ENCODE measurements around the gene LRTM2.

The LRTM2 gene

DNA sequence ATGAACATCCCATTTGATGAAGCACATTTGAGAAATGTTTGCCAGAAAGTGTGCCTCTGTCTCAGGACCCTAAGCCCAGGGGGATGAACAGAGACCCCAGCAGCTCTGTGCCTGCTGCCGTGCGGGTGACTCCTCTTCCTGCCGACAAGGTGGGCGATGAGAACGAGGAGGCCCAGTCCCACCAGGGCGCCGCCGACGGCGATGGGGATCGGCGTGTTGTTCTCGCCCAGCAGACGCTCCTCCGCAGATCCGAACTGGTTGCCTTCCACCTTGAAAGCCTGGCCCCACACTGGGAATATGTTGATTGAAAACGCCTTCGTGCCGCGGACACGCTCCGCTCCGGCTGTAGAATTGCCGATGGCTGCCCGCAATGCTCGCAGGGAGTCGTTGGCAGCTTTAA lies 44.1 kb downstream of the LRTM2 start:
- FAIRE-seq, result no peak
- no peak for DNase-seq (ENCODE audit: low spot score)

DNA sequence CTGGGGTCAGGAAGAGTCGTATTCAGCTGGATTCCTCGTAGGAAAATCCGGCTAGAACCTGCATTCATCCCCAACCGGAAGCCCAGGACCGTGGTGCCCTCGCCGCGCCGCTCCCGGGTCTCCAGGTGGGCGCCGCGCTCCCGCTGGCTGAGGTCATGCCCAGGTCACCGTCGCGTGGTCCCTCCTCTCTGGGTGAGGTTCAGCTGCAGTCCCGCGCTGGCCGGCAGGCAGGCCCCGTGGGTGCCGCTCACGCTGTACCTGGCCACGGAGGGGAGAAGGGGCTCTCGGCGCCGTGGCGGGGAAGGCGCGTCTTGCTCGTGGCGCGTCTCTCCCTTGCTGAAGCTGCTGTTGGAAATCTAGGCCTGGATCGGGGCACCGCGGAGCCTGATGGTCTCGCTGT lies 44.5 kb downstream of the LRTM2 start:
- FAIRE-seq (no peak), DNase-seq (ENCODE audit: low spot score) (no peak)

DNA sequence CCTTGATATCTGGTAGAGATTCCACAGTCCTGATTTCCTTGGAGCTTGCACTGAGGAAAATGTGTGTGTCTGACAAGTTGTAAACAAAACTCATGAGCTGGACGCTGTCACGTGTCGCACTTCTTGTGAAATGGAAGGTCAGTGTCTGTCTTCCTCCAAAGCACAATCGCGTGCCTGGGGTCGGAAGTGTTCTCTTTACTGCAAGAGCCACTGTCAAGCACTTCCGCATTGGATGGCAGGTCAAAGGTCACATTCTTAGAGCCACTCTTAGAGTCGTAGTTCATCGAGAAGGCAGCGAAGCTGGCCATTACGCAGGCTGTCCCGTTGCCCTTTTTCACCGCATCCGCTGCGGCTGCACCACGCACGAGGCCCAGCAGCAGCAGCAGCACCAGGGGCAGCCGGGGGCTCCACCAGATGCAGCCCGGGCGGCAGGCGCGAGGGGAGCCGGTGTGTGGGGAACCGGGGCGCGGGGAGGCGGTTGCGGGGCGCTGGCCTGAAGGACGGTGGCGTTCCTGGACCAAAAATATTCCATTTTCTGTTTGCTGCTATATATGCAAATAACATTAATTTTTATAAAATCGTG lies 45.0 kb downstream of the LRTM2 start:
- FAIRE-seq (no peak), DNase-seq (ENCODE audit: low spot score) (no peak)

DNA sequence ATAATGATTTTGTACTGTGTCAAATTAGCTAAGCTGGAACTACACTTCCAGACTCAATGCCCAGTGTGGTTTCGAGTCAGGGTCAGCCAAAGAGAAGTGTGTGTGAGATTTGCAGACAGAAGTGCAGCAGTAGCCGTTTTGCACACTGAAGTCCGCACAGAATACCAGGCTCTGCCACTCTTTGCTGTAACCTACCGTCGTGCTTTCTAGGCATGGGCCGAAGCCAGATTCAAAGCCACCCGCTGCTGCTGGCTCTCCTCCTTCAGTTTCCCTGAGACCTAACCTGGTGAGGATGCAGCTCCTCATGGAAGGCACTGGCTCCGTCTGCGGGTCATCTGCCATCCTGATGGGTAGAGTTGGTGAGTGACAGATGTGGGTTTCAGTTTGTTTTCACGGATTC lies 48.8 kb downstream of the LRTM2 start:
- DNase-seq (ENCODE audit: low spot score) (no peak), FAIRE-seq (no peak)

DNA sequence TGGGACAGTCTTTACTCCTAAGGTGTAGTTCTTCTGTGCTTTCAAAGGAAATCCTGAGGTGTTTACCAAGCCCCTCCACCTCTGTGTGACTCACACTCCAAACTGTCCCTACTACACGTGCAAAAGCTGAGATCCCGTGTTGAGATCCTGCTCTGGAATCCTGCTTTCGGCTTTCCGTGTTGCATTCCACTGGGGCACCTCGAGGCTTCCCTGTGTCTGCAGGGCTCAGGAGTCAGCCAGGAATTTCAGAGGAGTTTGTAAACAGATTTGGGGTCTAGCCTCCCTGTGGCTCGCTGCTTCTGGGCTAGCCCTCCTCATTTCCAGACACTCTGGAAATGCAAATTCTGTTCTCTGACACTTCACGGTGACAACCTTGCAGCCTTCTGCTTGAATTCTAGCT lies 49.7 kb downstream of the LRTM2 start:
- FAIRE-seq, result no peak

DNA sequence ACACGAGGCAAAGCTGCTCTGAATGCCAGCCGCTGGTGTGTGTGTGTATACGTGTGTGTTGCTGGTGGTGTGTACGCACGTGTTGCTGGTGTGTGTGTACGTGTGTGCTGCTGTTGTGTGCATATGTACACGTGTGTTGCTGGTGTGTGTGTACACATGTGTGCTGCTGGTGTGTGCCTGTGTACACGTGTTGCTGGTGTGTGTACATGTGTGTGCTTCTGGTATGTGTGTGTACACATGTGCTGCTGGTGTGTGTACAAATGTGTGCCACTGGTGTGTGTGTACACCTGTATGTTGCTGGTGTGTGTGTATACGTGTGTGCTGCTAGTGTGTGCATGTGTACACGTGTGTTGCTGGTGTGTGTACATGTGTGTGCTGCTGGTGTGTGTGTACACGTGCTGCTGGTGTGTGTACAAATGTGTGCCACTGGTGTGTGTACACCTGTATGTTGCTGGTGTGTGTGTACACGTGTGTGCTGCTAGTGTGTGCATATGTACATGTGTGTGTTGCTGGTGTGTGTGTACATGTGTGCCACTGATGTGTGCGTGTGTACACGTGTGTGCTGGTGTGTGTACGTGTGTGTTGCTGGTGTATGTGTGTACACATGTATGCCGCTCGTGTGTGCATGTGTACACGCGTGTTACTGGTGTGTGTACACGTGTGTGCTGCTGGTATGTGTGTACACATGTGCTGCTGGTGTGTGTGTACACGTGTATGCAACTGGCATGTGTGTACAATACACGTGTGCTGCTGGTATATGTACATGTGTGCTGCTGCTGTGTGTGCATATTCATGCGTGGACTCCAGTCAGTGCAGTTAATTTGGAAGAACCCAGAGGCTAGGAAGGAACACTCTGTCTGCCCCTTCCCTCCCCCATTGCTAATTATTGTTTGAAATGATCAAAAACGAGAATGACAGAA lies 50.9 kb downstream of the LRTM2 start:
- no peak for FAIRE-seq
- no peak for DNase-seq (ENCODE audit: low spot score)

More for the DNA sequence above, 49.7 kb downstream of the LRTM2 start:
- DNase-seq (ENCODE audit: low spot score), result no peak

DNA sequence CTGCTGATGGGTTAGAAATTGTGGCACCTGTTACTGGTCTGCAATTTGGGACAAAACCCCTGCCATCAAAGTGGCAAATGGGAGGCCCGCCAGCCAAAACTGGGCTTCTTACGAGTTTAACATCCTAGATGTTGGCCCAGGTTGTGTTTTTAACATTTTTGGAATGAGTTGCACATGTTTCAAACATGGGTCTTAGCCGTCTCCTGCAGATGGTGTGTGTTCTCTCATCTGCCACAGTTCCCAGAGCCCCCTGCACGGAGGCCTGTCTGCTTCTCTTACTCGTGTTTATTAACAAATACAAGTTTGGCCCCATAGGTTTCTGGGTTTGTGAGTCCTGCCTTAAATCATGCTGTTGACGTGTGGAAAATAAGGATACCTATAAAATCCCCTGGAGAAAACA lies 51.6 kb downstream of the LRTM2 start:
- no peak for FAIRE-seq
- no peak for DNase-seq (ENCODE audit: low spot score)

DNA sequence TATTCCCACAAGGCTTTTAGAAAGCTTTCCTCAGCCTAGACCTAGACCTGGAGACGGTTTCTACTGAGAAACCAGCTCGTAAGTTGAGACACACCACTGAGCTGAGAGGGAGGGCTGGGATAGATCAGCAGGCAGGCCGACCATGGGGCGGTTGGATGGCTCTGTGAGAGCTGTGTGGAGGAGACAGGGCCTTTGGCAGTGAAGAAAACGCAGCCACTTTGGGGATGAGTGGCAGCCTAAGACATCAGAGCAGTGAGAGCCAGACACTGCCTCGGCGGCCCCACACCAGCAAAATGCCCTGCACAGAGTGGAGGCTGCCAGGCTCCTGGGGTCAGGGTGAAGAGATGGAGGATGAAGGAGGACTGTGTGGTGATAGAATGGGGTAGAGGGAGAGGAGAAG lies 52.1 kb downstream of the LRTM2 start:
- FAIRE-seq (no peak), DNase-seq (ENCODE audit: low spot score) (no peak)

DNA sequence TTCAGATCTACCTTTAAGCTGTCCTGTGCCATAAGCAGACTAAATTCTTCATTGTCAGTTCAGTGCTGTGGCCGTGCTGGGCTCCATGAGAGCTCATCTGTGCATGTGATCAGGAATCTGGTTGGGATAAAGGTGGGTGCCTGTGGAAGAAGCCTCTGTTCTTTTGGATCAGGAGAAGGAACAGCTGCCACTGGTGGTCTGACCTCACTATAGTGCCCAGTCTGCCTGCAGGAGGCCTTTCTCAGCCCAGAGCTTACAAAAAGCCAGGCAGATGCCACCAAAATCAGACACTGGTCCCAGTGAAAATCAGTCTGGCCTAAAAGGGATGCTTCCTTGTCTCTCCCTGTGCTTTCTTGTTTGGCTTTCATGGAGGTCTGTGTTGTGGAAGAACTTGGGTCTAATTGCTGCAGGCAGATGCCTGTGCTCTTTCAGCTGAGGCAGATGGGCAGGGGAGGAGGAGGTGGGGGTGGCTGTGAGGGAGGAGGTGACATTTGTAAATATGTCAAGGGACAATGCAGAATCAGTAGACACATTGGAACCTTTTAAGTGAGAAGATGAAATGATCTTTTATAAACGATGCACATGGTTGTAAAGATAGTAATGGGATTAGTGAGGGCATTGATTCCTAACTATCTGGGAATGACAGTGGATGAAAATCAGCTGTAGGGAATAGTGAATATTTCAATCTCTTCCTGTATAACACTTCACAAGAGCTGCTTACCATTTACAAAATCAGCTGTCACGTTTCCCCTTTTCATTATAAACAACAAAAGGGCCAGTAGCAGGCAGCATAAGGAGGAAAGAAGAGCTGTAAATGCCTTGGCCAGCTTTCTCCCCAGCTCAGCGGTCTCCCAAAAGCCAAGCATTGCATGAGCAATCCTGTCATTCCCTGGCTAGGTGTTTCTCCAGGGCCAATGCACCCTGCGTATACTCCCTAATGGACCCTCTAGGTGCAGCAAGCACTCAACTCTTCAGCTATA lies 53.5 kb downstream of the LRTM2 start:
- FAIRE-seq (no peak), DNase-seq (ENCODE audit: low spot score) (no peak)

DNA sequence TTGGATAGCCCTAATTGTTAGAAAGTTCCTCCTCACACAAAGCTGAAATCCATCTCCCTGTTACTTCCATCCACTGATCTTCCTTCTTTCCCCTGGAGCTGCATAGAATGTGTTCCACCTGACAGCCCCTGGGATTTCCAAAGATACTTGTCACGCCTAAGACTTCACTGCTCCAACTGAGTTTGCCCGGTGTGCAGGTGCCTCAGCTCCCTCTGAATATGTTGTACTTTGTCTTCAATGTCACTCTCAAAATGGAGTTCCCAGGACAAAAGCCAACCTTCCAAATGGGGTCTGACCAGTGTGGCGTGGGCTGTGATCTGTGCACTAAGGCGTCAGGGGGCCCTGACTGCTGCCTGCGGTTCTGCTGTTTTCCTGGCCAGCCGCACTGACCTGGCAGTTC lies 55.2 kb downstream of the LRTM2 start:
- FAIRE-seq, result no peak
- no peak for DNase-seq (ENCODE audit: low spot score)

DNA sequence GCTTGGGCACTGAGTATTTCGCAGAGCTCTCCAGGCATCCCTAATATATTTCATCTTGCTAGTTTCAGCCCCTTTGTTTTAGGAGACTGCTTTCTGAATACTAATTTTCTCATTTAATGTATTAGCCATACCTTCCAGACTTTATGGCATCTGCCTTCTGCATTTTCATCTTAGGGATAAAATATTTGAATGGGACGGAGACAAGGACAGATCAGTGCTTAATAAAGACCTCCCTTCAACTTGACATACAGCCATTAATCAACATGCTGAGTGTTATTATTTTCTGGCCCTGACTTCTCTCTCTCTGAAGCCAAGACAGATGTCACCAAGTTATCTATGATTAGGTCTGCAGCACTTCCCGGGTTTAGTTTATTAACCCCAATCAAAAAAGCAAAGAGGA lies 55.7 kb downstream of the LRTM2 start:
- FAIRE-seq, result no peak
- DNase-seq (ENCODE audit: low spot score), result no peak

DNA sequence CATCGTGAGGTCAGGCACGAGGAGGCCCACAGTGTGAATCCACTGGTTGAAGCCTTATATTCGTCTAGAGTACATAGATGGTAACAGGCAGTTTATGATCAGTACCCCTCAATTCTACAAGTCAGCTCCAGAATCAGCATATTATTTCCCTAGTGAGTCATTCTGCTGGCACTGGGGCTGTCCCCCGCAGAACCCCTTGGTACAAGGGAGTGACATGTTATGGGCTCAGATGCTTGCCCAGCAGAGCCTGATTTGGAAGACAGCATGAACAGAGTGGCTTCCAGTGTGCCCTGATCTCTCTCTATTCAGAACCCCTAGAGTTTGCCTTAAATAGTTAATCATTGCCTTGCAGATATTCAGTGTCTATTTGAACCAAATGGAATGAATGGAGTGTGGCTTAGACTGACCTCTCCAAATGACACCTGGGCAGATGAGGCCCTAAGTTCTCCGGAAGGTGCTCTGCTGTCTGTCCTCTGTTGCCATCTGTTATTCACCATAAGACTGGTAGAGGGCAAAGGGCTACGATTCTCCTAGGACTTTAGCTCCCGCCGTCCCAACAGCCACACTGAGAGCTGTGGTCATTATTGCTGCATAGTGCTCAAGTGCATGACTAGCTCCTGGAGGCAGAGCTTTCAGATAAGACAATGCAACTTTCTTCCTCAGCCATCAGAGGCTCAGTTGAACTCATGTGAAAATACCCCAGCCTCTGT lies 57.0 kb downstream of the LRTM2 start:
- FAIRE-seq (no peak), DNase-seq (ENCODE audit: low spot score) (no peak)

DNA sequence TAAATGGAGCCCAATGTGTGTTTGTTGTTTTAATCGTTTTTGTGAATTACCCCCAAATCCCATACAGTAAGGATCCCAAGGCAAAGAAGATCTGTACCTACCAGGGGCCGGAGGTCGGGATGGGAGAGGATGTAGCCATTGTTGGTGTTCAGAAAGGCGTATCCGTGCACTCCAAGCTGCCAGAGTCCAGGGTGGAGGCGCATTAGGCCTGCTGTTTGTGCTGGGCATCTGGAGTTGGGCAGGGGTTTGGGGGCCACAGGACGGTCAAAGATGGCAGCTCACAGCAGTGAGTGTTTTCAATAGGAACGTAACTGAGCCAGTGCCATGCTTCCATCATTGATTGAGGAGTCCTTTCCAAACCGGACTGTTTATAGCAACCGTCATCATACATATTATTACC lies 57.8 kb downstream of the LRTM2 start:
- DNase-seq (ENCODE audit: low spot score) (no peak), FAIRE-seq (no peak)

DNA sequence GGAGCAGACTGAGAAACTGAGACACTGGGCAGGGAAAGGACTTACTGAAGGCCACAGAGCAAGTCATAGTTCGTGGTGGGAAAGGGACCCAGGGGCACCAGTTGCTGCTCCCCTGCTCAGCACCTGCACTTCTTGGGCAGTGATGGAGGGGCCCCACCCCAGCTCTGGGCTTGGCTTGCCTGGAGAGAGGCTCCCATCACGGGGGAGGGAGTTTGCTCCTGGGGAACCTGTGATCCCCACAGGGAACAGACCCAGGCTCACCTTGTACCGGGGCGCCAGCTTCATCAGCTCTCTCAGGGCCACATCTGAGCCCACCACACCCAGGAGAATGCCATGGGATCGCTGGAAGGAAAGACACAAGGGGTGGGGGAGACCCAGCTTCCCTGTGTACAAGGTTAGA lies 58.3 kb downstream of the LRTM2 start:
- FAIRE-seq, result no peak

DNA sequence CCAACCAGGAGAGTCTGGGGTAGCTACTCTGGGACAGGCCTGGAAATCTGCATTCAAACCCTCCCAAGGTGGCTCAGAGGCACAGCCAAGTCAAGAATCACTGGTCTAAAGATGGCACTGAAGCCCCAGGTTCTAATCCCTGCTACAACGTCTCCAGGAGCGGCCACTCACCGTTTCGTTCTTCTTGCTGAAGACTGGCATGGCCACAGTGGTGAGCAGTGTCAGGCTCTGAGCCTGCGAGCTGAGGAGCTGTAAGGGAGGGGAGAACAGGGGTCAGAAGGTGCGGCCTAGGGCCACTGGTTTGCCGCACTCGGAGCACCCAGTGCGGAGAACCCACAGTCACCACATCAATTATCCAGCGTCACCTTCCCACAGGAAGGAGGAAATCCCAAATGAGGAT lies 59.3 kb downstream of the LRTM2 start:
- DNase-seq (ENCODE audit: low spot score), result no peak
- FAIRE-seq, result no peak

More for the DNA sequence above, 58.3 kb downstream of the LRTM2 start:
- no peak for DNase-seq (ENCODE audit: low spot score)

DNA sequence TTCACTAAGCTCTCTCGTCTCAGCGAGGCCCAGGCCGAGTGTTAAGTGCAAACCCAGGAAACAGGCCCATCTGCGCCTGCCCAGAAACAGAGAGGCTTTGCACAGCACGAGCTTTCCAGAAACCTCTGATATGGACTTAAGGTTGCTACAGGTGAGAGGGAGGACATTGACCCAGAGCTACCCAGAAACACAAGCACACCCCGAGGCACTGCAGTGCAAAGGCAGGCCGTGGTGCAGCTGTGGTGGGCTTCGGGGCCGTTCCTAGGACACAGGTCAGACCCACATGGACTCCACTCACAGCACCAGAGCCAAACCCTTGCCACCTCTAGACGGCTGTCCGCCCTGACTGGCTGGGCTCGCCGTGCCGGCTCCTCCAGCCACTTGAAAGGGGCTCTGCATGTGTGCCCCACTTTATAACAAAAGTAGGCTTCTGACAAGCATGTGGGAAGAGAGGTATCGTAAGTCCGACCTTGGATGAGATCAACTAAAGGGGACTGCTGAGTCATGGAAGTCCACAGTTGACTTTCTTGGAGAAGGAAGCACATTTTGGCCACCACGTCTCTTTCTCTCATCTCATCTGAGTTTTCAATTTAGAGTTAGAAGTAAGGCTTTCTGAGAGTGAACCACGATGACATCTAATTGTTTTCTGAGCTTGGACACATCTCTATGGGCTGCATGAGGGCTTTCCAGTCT lies 59.9 kb downstream of the LRTM2 start:
- no peak for FAIRE-seq

DNA sequence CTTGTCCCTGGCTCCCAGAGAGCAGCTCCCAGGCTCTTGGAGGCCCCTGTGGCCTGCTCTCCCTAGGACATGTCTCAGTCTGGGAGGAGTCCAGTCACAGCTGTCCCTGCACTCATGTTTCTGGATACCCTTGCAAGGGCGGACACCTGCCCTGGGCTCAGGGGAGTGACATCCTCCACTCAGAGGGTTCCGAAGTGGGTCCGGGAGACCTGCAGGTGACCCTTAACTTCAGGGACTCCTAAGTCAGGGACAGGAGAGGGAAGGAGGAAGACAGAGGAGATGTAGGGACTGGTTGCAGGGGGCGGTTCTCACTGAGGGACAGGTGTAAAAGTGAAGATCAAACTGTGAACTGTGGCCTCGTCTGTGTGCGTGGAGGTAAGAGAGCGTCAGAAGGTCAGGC lies 60.5 kb downstream of the LRTM2 start:
- DNase-seq (ENCODE audit: low spot score), result no peak
- FAIRE-seq, result no peak

More for the DNA sequence above, 59.9 kb downstream of the LRTM2 start:
- no peak for DNase-seq (ENCODE audit: low spot score)

DNA sequence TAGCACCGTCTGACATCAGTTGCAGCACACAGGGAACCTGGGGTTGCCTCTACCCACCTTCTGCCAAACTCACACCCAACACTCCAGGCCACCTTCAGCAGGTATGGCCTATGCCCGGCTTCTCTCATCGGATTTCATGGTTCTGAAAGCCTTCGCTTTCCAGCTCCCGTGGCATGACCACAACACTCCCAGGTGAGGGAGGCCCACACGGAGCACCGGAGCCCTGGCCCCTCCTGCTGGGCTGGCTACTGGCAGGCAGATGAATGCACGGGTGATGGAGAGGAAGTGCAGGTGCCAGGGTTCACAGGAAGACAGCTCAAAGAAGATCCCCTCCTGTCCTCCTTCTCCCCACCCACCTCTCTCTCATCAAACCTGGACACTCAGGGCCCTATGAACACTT lies 60.9 kb downstream of the LRTM2 start:
- no peak for FAIRE-seq

DNA sequence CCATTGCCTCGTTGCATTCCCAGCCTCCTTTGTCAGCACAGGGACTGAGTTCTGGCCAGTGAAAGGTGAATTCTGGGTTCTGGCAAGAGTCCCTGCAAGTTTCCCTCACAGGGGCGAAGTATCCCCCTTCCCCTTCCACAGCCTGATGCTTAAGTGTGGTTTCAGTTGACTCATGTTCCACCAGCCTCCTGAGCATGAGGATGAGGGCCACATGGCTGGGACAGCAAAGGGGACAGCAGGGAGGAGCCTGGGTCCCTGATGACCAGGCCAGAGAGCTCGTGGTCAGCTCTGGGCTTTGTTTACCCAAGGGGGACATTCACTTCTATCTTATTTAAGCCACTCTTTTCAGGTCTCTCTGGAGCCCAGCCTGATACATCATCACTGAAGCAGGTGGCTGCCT lies 61.6 kb downstream of the LRTM2 start:
- FAIRE-seq (no peak), DNase-seq (ENCODE audit: low spot score) (no peak)

More for the DNA sequence above, 60.9 kb downstream of the LRTM2 start:
- no peak for DNase-seq (ENCODE audit: low spot score)

DNA sequence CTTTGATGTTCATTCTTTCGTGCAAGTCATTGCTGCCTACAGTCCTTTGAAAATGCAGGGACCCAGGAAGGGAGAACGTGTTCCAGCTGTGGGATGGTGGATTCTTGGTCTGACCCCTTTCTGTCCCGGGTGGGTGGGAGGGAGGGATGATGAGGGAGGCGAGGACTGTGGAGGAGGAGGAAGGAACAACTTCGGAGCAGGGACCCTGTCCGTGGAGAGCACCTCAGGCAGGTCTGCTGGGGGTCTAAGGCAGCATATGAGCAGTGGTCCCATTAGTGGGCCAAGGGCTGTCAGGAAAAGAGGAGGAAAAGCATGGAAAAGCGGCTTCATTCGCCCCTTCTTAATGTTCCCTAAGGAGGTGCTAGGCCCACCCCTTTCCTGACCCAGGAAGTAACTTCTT lies 62.0 kb downstream of the LRTM2 start:
- DNase-seq (ENCODE audit: low spot score), result no peak
- no peak for FAIRE-seq

Measured in RCC 7860 (cell line).